PC-3 (cell line): ENCODE results near the gene REXO4. TPM values are rescaled to one million over a fixed set of nuclear protein-coding genes. Genes with fewer than 3 reads are reported as not detected.

Source experiments
- ATAC-seq: fragments of 200-7000 bp; cut with Tn5 transposase; 2 replicates; pipeline ENCODE4 v1.9.1; 2020; ENCODE audit warnings: mild to moderate bottlenecking, moderate library complexity
- BruUV-seq: library from RNA; stranded (reverse); fragments of 400-500 nt; replicated peaks from 2 replicates; lab custom pipeline; 2021; lab: Mats Ljungman, UMichigan
- CTCF ChIA-PET: fragments of 300-600 bp; sonication (Branson Sonifier 250); formaldehyde crosslinking; loops from one replicate; lab custom pipeline; 2022; ENCODE audit warnings: antibody characterized with exemption; lab: Charles Lee
- POLR2A ChIA-PET: fragments of 300-600 bp; sonication (Branson Sonifier 250); formaldehyde crosslinking; loops from one replicate; lab custom pipeline; 2022; ENCODE audit warnings: antibody characterized with exemption; ENCODE audit not compliant: unreplicated experiment; lab: Charles Lee
- DNase-seq: peaks from one replicate; pipeline ENCODE4 v3.0.0-alpha.2; 2015
- H2AFZ ChIP-seq: fragments of 300-600 bp; sonication (generic); 2 replicates; pipeline ENCODE4 v1.6.0; 2016; ENCODE audit warnings: antibody characterized with exemption, low read length
- H3F3A ChIP-seq: fragments of 300-600 bp; sonication (generic); one replicate; pipeline ENCODE4 v1.6.0; 2017; ENCODE audit warnings: antibody characterized with exemption, low read length, control low read depth, mild to moderate bottlenecking; ENCODE audit not compliant: unreplicated experiment
- H3K27ac ChIP-seq: fragments of 300-600 bp; sonication (generic); 2 replicates; pipeline ENCODE4 v1.5.1; 2016; ENCODE audit warnings: mild to moderate bottlenecking, low read length
- H3K27me3 ChIP-seq: fragments of 300-600 bp; sonication (generic); 2 replicates; pipeline ENCODE4 v1.6.1; 2016; ENCODE audit warnings: low read length, mixed read lengths
- H3K36me3 ChIP-seq: fragments of 300-600 bp; sonication (generic); 2 replicates; pipeline ENCODE4 v1.6.1; 2016; ENCODE audit warnings: low read depth, mixed run types, low read length, mixed read lengths
- H3K4me1 ChIP-seq: fragments of 300-600 bp; sonication (generic); 2 replicates; pipeline ENCODE4 v1.5.1; 2016; ENCODE audit warnings: low read length; ENCODE audit not compliant: insufficient read depth
- H3K4me2 ChIP-seq: fragments of 300-600 bp; sonication (generic); 2 replicates; pipeline ENCODE4 v1.6.0; 2016; ENCODE audit warnings: low read length
- H3K4me3 ChIP-seq: fragments of 300-600 bp; sonication (generic); 2 replicates; pipeline ENCODE4 v1.5.1; 2016; ENCODE audit warnings: mild to moderate bottlenecking, low read length, mixed read lengths
- H3K79me2 ChIP-seq: fragments of 300-600 bp; sonication (generic); 2 replicates; pipeline ENCODE4 v1.6.1; 2017; ENCODE audit warnings: low read length, mixed read lengths
- H3K9ac ChIP-seq: fragments of 300-600 bp; sonication (generic); 2 replicates; pipeline ENCODE4 v1.6.0; 2016; ENCODE audit warnings: mild to moderate bottlenecking, low read length
- H3K9me2 ChIP-seq: fragments of 300-600 bp; sonication (generic); replicated peaks from 2 replicates; pipeline ENCODE4 v1.6.1; 2016; ENCODE audit warnings: mixed run types, low read length, mixed read lengths
- H3K9me3 ChIP-seq: fragments of 300-600 bp; sonication (generic); 2 replicates; pipeline ENCODE4 v1.6.1; 2016; ENCODE audit warnings: low read length, mixed read lengths
- H4K20me1 ChIP-seq: fragments of 300-600 bp; sonication (generic); 2 replicates; pipeline ENCODE4 v1.6.1; 2016; ENCODE audit warnings: low read length, mixed read lengths
- CTCF ChIP-seq: fragments of 300-600 bp; sonication (generic); conservative IDR thresholded peaks from 2 replicates; pipeline ENCODE4 v1.5.1; 2017; ENCODE audit warnings: antibody characterized with exemption, low read depth, mild to moderate bottlenecking, low read length
- EZH2 ChIP-seq: fragments of 300-600 bp; sonication (generic); IDR thresholded peaks from one replicate; pipeline ENCODE4 v1.6.1; 2017; ENCODE audit warnings: antibody characterized with exemption, mild to moderate bottlenecking, low read length; ENCODE audit not compliant: unreplicated experiment
- EZH2phosphoT487 ChIP-seq: fragments of 300-600 bp; sonication (generic); IDR thresholded peaks from 2 replicates; pipeline ENCODE4 v1.6.1; 2018; ENCODE audit warnings: mild to moderate bottlenecking, antibody characterized with exemption, low read length, borderline replicate concordance
- intact Hi-C: fragments of 100-400 bp; cut with micrococcal nuclease; formaldehyde crosslinking; loops from 2 replicates; pipeline ENCODE4 v1.9.0; 2023
- total RNA-seq: library from RNA; depleted of rRNA; stranded (reverse); fragments of >200 nt; gene quantifications from 2 replicates; pipeline ENCODE4 v1.2.3, GENCODE V29; 2014

Gene REXO4
- total RNA-seq, 1 experiment from 2014 or later = 34.1 TPM

- Histone ChIP-seq H3K27me3 (no peaks in the 10 kb centered on the region), H4K20me1 (no peaks in the 10 kb centered on the region), H3K4me1 (no peaks in the 10 kb centered on the region), H3K27ac (no peak overlapping the region), H3F3A (no peaks in the 10 kb centered on the region), H3K9me3 (no peaks in the 10 kb centered on the region), H3K4me3 (no peak overlapping the region), H2AFZ (no peak overlapping the region), H3K36me3 (no peaks in the 10 kb centered on the region), H3K79me2 (no peaks in the 10 kb centered on the region), H3K4me2 (no peak overlapping the region), H3K9me2 (no peaks in the 10 kb centered on the region), H3K9ac (no peak overlapping the region)
- POLR2A ChIA-PET = no interaction called here
- DNase-seq = no peak
- no peak for ATAC-seq
- CTCF ChIA-PET = interaction anchor here (0.5 kb wide), 1 partner anchor 64 kb away, joined by 4 read pairs; no protein-coding TSS in a partner anchor
- no peak for TF ChIP-seq EZH2
- no peak for TF ChIP-seq EZH2phosphoT487
- no peak for TF ChIP-seq CTCF
- no TSS peak for BruUV-seq
- intact Hi-C loops = no loop called here
Measured at GRCh38 chr9:133423216-133423615, 5.4 kb upstream of the REXO4 start.

GRCh38 chr9:133421615-133422542, 4.1 kb upstream of the REXO4 start, which contains the start of gene ADAMTS13:
ADAMTS13 (plus strand) TSS chr9:133422367; CDS start chr9:133422444, 77 bp downstream.
- Histone ChIP-seq H2AFZ (no peak within 1 kb of the TSS), H3F3A (no peaks in the 10 kb centered on the region), H3K4me1 (no peaks in the 10 kb centered on the region), H3K4me2 (no peak within 1 kb of the TSS), H3K27ac (no peak within 1 kb of the TSS), H3K79me2 (peaks cover 9% of the 10 kb centered on the region), H3K9ac (no peak within 1 kb of the TSS), H3K36me3 (no peaks in the 10 kb centered on the region), H4K20me1 (no peaks in the 10 kb centered on the region), H3K4me3 (no peak within 1 kb of the TSS), H3K27me3 (no peaks in the 10 kb centered on the region), H3K9me3 (no peaks in the 10 kb centered on the region), H3K9me2 (no peaks in the 10 kb centered on the region)
- no peak for DNase-seq
- 0 out of 2 replicates have a peak, but pooled peaks have one; percentile 13 for TF ChIP-seq CTCF
- no peak for TF ChIP-seq EZH2phosphoT487
- ATAC-seq = no peak
- BruUV-seq = no TSS peak
- intact Hi-C loops = no loop called here
- ChIA-PET POLR2A (no interaction called here), CTCF (no interaction called here)

- BruUV-seq = no TSS peak
- no peak overlapping the region for H3K4me3 ChIP-seq
- intact Hi-C loops = no loop called here
- peaks cover 7% of the 10 kb centered on the region; the same call in 1 of the 2 replicates for H3K4me1 ChIP-seq
- H3K79me2 ChIP-seq = peaks cover 24% of the 10 kb centered on the region
- H3K4me2 ChIP-seq = no peak overlapping the region
- ChIA-PET CTCF (no interaction called here), POLR2A (no interaction called here)
- no peak overlapping the region for H3K9ac ChIP-seq
- no peaks in the 10 kb centered on the region for H3K9me2 ChIP-seq
- H3K27ac ChIP-seq = no peak overlapping the region
- H2AFZ ChIP-seq = no peak overlapping the region
- peaks cover 3% of the 10 kb centered on the region for H3K36me3 ChIP-seq
- no peak for TF ChIP-seq CTCF
- no peak for TF ChIP-seq EZH2
- no peak for TF ChIP-seq EZH2phosphoT487
- H3K27me3 ChIP-seq = no peaks in the 10 kb centered on the region
- ATAC-seq (no peak), DNase-seq (no peak)
- H3K9me3 ChIP-seq = no peaks in the 10 kb centered on the region
- no peaks in the 10 kb centered on the region for H4K20me1 ChIP-seq
- no peaks in the 10 kb centered on the region for H3F3A ChIP-seq
Measured at GRCh38 chr9:133420392-133420827, 2.6 kb upstream of the REXO4 start.
